K562 (cell line): ENCODE measurements around the gene HDGFL2. TPM values are rescaled to one million over a fixed set of nuclear protein-coding genes. Genes with fewer than 3 reads are reported as not detected.
A peak's percentile ranks its signal among the peaks of the same experiment; 100 is the strongest.

Source experiments
- ARHGAP35 ChIP-seq: fragments of 450-650 bp; IDR thresholded peaks from 2 replicates; pipeline ENCODE4 v1.6.1; 2018; ENCODE audit not compliant: partially characterized antibody
- GATAD2A ChIP-seq: fragments of 450-650 bp; IDR thresholded peaks from 2 replicates; pipeline ENCODE4 v1.6.1; 2017
- HDAC6 ChIP-seq: IDR thresholded peaks from 2 replicates; pipeline ENCODE4 v1.6.1; 2012; ENCODE audit warnings: low read depth, mild to moderate bottlenecking, control low read depth, inconsistent platforms, low read length, moderate library complexity
- HDGF ChIP-seq: fragments of 450-650 bp; IDR thresholded peaks from 2 replicates; pipeline ENCODE4 v1.6.1; 2016
- HNRNPUL1 ChIP-seq: fragments of 200-400 bp; formaldehyde crosslinking; IDR thresholded peaks from 2 replicates; pipeline ENCODE4 v1.6.1; 2017; ENCODE audit warnings: low read length
- MEF2D ChIP-seq: conservative IDR thresholded peaks from 2 replicates; pipeline ENCODE4 v1.6.1; 2016; ENCODE audit warnings: low read depth, missing genetic modification characterization, missing compliant biosample characterization
- MIER1 ChIP-seq: fragments of 450-650 bp; IDR thresholded peaks from 2 replicates; pipeline ENCODE4 v1.6.1; 2016; ENCODE audit warnings: antibody characterized with exemption, mild to moderate bottlenecking, low read depth
- NR4A1 ChIP-seq, 2 experiments: fragments of 250-450 bp in 1 of 2; fragments of 450-650 bp in 1 of 2; sonication (Bioruptor Pico) in 1 of 2; IDR thresholded peaks; 2 replicates each; pipeline versions ENCODE4 v1.4.0 to v1.6.1; 2016 to 2020; ENCODE audit warnings: mild to moderate bottlenecking in 2 of 2, missing compliant biosample characterization in 1 of 2, missing genetic modification characterization in 1 of 2, moderate library complexity in 1 of 2
- SAP30 ChIP-seq: fragments of 200-600 bp; sonication (generic); IDR thresholded peaks from 2 replicates; pipeline ENCODE4 v1.6.1; 2012; ENCODE audit warnings: borderline replicate concordance, low read depth, mild to moderate bottlenecking, moderate library complexity, low read length, control low read depth, inconsistent platforms; ENCODE audit not compliant: insufficient read depth, poor library complexity, severe bottlenecking
- TCF3 ChIP-seq: sonication (generic); formaldehyde crosslinking; IDR thresholded peaks from 2 replicates; pipeline ENCODE4 v1.4.0; 2020; ENCODE audit warnings: mild to moderate bottlenecking, missing genetic modification reagents
- ZNF584 ChIP-seq: fragments of 200-800 bp; sonication (Bioruptor generic); IDR thresholded peaks from 2 replicates; pipeline ENCODE4 v1.6.1; 2016; ENCODE audit warnings: low read depth, mild to moderate bottlenecking, missing genetic modification characterization, missing compliant biosample characterization
- polyA plus RNA-seq, 8 experiments: library from polyadenylated mRNA; depleted of rRNA in 4 of 8; stranded (reverse) in 5 of 8; unstranded in 3 of 8; fragments of >200 nt; fragmentation: Nextera tagmentation in 2 of 8; fragmentation: Illumina TruSeq in 1 of 8; extraction: Ambion mirVana in 2 of 8; extraction: Trizol in 1 of 8; gene quantifications; 2 replicates each; pipeline versions ENCODE4 v1.2.1 to v1.2.3, GENCODE V29; 2011 to 2014; ENCODE audit warnings: inconsistent platforms in 1 of 8, missing spikeins in 1 of 8
- total RNA-seq, 7 experiments: library from RNA; depleted of rRNA in 6 of 7; stranded (reverse); fragments of >200 nt in 6 of 7; fragmentation: Illumina TruSeq in 2 of 7; extraction: Trizol in 2 of 7; gene quantifications; 2 replicates each; pipeline versions ENCODE4 v1.2.1 to v1.2.3, GENCODE V29; 2011 to 2021; ENCODE audit warnings: low replicate concordance in 1 of 7
- TF ChIP-seq, protein P1 (sequence below), 2 experiments: fragments of 450-650 bp in 1 of 2; sonication (generic) in 1 of 2; formaldehyde crosslinking in 1 of 2; IDR thresholded peaks; 2 replicates each; pipeline versions ENCODE4 v1.7.1 to v1.9.0; 2016 to 2022; ENCODE audit warnings: inconsistent platforms in 1 of 2, mild to moderate bottlenecking in 1 of 2, missing genetic modification reagents in 1 of 2
- TF ChIP-seq, protein P2 (sequence below), 3 experiments: IDR thresholded peaks in 2 of 3; conservative IDR thresholded peaks in 1 of 3; 2 replicates each; pipeline ENCODE4 v1.5.1; 2011 to 2012; ENCODE audit warnings: low read length in 3 of 3, mild to moderate bottlenecking in 3 of 3, control low read depth in 2 of 3, improper control_type of control experiment in 1 of 3, inconsistent platforms in 1 of 3, low read depth in 1 of 3, mixed read lengths in 1 of 3, moderate library complexity in 1 of 3; ENCODE audit not compliant: insufficient read depth in 2 of 3
- TF ChIP-seq, protein P3 (sequence below), 2 experiments: fragments of 450-650 bp in 1 of 2; sonication (generic) in 1 of 2; formaldehyde crosslinking; conservative IDR thresholded peaks; 2 replicates each; pipeline versions ENCODE4 v1.4.0 to v1.8.1; 2020 to 2022; ENCODE audit warnings: mild to moderate bottlenecking in 1 of 2, missing genetic modification reagents in 1 of 2

Gene HDGFL2
- total and polyA plus RNA-seq, 9 of the 15 experiments (the other 6 are each of a cell fraction or from before 2014, with no cell fraction given) = 0.13 to 61.7 (median 16.0) TPM

DNA sequence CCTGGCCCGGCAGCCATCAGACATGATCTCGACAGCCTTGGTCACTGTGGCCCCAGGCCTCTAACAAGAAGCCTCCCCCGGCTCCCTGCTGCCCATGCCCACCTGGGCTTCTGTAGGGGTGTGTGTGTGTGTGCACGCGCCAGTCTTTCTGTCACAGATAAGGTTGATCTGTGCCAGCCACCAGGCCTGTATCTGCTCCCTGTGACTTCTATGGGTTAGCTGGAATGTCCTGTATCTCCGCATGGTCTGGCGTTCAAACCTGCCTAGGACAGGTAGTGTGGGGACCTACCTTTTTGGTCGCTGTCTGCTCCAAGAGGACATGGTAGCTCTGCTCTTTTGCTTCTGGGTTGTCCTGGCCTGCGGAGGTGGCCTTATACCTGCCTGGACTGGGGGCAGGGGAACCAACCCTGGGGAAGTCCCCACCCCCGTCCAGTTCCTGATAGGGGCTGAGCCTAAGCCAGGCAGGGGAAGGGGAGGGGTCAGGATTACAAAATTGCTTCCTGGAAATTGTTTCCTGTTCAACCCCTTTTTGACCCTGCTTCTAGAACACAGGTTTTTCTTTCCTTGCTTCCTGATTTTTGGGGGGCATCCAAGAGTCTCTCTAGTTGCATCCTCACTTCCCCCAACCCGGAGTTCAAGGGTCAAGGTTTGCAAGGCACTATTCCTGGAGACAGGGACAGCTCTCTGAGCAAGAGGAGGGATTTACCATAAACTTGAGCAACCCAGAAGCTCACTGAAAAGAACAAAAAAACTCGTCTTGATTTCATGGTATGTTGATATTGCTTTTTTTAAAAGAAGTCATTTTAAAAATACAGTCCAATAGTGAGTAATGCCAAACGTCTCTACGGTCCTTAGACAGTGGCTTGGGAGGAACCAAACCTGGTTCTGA, 67.8 kb downstream of the HDGFL2 start, which contains the start of gene LRG1 (continued):
- TF ChIP-seq, protein P1, sequence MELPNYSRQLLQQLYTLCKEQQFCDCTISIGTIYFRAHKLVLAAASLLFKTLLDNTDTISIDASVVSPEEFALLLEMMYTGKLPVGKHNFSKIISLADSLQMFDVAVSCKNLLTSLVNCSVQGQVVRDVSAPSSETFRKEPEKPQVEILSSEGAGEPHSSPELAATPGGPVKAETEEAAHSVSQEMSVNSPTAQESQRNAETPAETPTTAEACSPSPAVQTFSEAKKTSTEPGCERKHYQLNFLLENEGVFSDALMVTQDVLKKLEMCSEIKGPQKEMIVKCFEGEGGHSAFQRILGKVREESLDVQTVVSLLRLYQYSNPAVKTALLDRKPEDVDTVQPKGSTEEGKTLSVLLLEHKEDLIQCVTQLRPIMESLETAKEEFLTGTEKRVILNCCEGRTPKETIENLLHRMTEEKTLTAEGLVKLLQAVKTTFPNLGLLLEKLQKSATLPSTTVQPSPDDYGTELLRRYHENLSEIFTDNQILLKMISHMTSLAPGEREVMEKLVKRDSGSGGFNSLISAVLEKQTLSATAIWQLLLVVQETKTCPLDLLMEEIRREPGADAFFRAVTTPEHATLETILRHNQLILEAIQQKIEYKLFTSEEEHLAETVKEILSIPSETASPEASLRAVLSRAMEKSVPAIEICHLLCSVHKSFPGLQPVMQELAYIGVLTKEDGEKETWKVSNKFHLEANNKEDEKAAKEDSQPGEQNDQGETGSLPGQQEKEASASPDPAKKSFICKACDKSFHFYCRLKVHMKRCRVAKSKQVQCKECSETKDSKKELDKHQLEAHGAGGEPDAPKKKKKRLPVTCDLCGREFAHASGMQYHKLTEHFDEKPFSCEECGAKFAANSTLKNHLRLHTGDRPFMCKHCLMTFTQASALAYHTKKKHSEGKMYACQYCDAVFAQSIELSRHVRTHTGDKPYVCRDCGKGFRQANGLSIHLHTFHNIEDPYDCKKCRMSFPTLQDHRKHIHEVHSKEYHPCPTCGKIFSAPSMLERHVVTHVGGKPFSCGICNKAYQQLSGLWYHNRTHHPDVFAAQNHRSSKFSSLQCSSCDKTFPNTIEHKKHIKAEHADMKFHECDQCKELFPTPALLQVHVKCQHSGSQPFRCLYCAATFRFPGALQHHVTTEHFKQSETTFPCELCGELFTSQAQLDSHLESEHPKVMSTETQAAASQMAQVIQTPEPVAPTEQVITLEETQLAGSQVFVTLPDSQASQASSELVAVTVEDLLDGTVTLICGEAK (IDR thresholded peaks at IDR 0.05) = peak; percentile 76
- TF ChIP-seq, protein P1 (CRISPR knock-in tag; IDR thresholded peaks at IDR 0.05) = no peak
- peak; percentile 5 for TF ChIP-seq TCF3 (CRISPR knock-in tag)
- TF ChIP-seq, protein P2, sequence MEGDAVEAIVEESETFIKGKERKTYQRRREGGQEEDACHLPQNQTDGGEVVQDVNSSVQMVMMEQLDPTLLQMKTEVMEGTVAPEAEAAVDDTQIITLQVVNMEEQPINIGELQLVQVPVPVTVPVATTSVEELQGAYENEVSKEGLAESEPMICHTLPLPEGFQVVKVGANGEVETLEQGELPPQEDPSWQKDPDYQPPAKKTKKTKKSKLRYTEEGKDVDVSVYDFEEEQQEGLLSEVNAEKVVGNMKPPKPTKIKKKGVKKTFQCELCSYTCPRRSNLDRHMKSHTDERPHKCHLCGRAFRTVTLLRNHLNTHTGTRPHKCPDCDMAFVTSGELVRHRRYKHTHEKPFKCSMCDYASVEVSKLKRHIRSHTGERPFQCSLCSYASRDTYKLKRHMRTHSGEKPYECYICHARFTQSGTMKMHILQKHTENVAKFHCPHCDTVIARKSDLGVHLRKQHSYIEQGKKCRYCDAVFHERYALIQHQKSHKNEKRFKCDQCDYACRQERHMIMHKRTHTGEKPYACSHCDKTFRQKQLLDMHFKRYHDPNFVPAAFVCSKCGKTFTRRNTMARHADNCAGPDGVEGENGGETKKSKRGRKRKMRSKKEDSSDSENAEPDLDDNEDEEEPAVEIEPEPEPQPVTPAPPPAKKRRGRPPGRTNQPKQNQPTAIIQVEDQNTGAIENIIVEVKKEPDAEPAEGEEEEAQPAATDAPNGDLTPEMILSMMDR (IDR thresholded peaks at IDR 0.05 in 2 of 3, conservative IDR thresholded peaks at IDR 0.05 in 1 of 3; ENCODE audit: insufficient read depth in 2 of 3, low read depth in 1 of 3, low read length in 3 of 3) = no peak
- 0 out of 2 replicates have a peak, but pooled peaks have one; percentile 39 for TF ChIP-seq MIER1
- TF ChIP-seq HNRNPUL1 = no peak
- peak; percentile 11; the same call in 1 of the 2 replicates for TF ChIP-seq GATAD2A
- TF ChIP-seq NR4A1 (CRISPR knock-in tag; IDR thresholded peaks at IDR 0.05) = no peak
- TF ChIP-seq NR4A1 (tag; IDR thresholded peaks at IDR 0.05) = no peak
- TF ChIP-seq HDAC6 = no peak
- TF ChIP-seq HDGF = 0 out of 2 replicates have a peak, but pooled peaks have one; percentile 70
- TF ChIP-seq, protein P3, sequence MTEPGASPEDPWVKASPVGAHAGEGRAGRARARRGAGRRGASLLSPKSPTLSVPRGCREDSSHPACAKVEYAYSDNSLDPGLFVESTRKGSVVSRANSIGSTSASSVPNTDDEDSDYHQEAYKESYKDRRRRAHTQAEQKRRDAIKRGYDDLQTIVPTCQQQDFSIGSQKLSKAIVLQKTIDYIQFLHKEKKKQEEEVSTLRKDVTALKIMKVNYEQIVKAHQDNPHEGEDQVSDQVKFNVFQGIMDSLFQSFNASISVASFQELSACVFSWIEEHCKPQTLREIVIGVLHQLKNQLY (CRISPR knock-in tag; conservative IDR thresholded peaks at IDR 0.05) = no peak
- TF ChIP-seq SAP30 = peak; percentile 43
- TF ChIP-seq ARHGAP35 = no peak
- TF ChIP-seq ZNF584 (CRISPR knock-in tag) = 0 out of 2 replicates have a peak, but pooled peaks have one; percentile 71
- TF ChIP-seq MEF2D (tag) = no peak
